CD4-positive, alpha-beta memory T cell (primary cell): Measurements from ENCODE around the gene UBR7. TPM values are rescaled to one million over a fixed set of nuclear protein-coding genes. Genes with fewer than 3 reads are reported as not detected.

Source experiments
- CTCF ChIA-PET: fragments of 350-600 bp; sonication (Branson Sonifier 250); formaldehyde crosslinking; loops from one replicate; lab custom pipeline; 2021; ENCODE audit warnings: inconsistent platforms; ENCODE audit not compliant: partially characterized antibody; lab: Charles Lee
- POLR2A ChIA-PET: fragments of 350-600 bp; sonication (Branson Sonifier 250); formaldehyde crosslinking; loops from one replicate; lab custom pipeline; 2021; ENCODE audit not compliant: partially characterized antibody; lab: Charles Lee
- DNase-seq, 5 donors: peaks; one replicate each; pipeline versions ENCODE4 v3.0.0 to v3.0.0-alpha.2; 2020 to 2022; ENCODE audit warnings: mixed read lengths in 1 of 5
- H3K27ac ChIP-seq: one replicate; pipeline ENCODE4 v1.7.0; 2013; ENCODE audit warnings: low read depth, low read length
- H3K27me3 ChIP-seq: 2 replicates; pipeline ENCODE4 v1.7.0; 2013; ENCODE audit warnings: mild to moderate bottlenecking, low read length, moderate library complexity; ENCODE audit not compliant: insufficient read depth
- H3K36me3 ChIP-seq: 2 replicates; pipeline ENCODE4 v1.7.0; 2013; ENCODE audit warnings: mild to moderate bottlenecking, low read length, moderate library complexity; ENCODE audit not compliant: insufficient read depth
- H3K4me1 ChIP-seq: 2 replicates; pipeline ENCODE4 v1.7.0; 2013; ENCODE audit warnings: mild to moderate bottlenecking, low read length, moderate library complexity; ENCODE audit not compliant: insufficient read depth
- H3K4me3 ChIP-seq, 2 donors: one replicate each; pipeline ENCODE4 v1.7.0; 2013; ENCODE audit warnings: low read length in 2 of 2, mild to moderate bottlenecking in 1 of 2
- H3K9me3 ChIP-seq, 2 donors: one replicate each; pipeline ENCODE4 v1.7.0; 2013; ENCODE audit warnings: low read length in 2 of 2, control low read depth in 1 of 2; ENCODE audit not compliant: control insufficient read depth in 1 of 2
- H3K27ac Mint-ChIP-seq, 7 donors: one replicate each; pipeline ENCODE4 v1.8.0; 2020 to 2021; ENCODE audit warnings: mixed read lengths in 7 of 7, mild to moderate bottlenecking in 6 of 7, inconsistent platforms in 3 of 7, moderate library complexity in 3 of 7
- H3K27me3 Mint-ChIP-seq, 2 donors: one replicate each; pipeline ENCODE4 v1.8.0; 2020 to 2021; ENCODE audit warnings: mixed read lengths in 2 of 2
- H3K36me3 Mint-ChIP-seq, 2 donors: one replicate each; pipeline ENCODE4 v1.8.0; 2020 to 2021; ENCODE audit warnings: mixed read lengths in 2 of 2, inconsistent platforms in 1 of 2, mild to moderate bottlenecking in 1 of 2
- H3K4me1 Mint-ChIP-seq, 4 donors: one replicate each; pipeline ENCODE4 v1.8.0; 2020 to 2021; ENCODE audit warnings: mixed read lengths in 4 of 4, mild to moderate bottlenecking in 1 of 4
- H3K4me3 Mint-ChIP-seq, 8 donors: one replicate each; pipeline ENCODE4 v1.8.0; 2020 to 2021; ENCODE audit warnings: mixed read lengths in 8 of 8, mild to moderate bottlenecking in 7 of 8, moderate library complexity in 6 of 8, inconsistent platforms in 3 of 8
- H3K9me3 Mint-ChIP-seq, 8 donors: one replicate each; pipeline ENCODE4 v1.8.0; 2020 to 2021; ENCODE audit warnings: mixed read lengths in 8 of 8, mild to moderate bottlenecking in 5 of 8, inconsistent platforms in 3 of 8, moderate library complexity in 1 of 8
- intact Hi-C: fragments of 100-400 bp; cut with micrococcal nuclease; formaldehyde crosslinking; loops from one replicate; pipeline ENCODE4 v1.15.1; 2023
- polyA plus RNA-seq, 2 donors: library from polyadenylated mRNA; unstranded; fragments of 300-500 nt; fragmentation: Illumina TruSeq; gene quantifications; one replicate each; pipeline ENCODE4 v1.2.3, GENCODE V29; 2021
- total RNA-seq, 2 experiments: library from RNA; stranded (reverse); gene quantifications; one replicate each; pipeline ENCODE4 v1.2.3, GENCODE V29; 2021

Gene UBR7
- total and polyA plus RNA-seq, 4 experiments from 2014 or later: 17.5 to 47.8 (median 23.1) TPM

DNA sequence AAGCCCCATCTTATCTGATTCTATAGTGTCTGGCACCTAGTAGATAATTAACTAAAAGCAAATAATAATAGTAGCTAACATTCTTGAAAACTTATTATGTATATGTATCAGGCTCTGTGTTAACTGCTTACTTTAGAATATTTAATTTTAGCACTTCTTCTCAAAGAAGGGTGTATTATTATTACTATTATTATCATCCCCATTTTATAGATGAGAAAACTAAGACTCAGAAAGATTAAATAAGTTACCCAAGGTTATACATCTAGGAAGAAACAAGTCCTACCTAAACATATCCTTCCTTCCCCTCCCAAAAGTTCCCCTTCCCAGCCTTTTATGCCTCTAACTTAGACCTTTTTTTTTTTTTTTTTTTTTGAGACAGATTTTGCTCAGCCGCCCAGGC lies 61.4 kb downstream of the UBR7 start:
- no peak overlapping the region for H3K27ac ChIP-seq
- no peaks in the 10 kb centered on the region for H3K9me3 ChIP-seq
- no peak for DNase-seq
- intact Hi-C loops: no loop called here
- Mint-ChIP-seq H3K27ac (no peak overlapping the region), H3K4me1 (peaks cover 10 to 31% (median 19%) of the 10 kb centered on the region in 4 donors), H3K4me3 (no peak overlapping the region), H3K9me3 (peaks cover 0 to 1% (median 0%) of the 10 kb centered on the region in 8 donors), H3K27me3 (no peaks in the 10 kb centered on the region), H3K36me3 (peaks cover 9 to 33% of the 10 kb centered on the region in 2 donors)
- no peaks in the 10 kb centered on the region for H3K4me1 ChIP-seq
- peaks cover 9% of the 10 kb centered on the region for H3K36me3 ChIP-seq
- ChIA-PET POLR2A (no interaction called here), CTCF (interaction anchor here (1.8 kb wide), 1 partner anchor 8 kb away, joined by 5 read pairs; no protein-coding TSS in a partner anchor)
- no peak overlapping the region for H3K4me3 ChIP-seq
- no peaks in the 10 kb centered on the region for H3K27me3 ChIP-seq

DNA sequence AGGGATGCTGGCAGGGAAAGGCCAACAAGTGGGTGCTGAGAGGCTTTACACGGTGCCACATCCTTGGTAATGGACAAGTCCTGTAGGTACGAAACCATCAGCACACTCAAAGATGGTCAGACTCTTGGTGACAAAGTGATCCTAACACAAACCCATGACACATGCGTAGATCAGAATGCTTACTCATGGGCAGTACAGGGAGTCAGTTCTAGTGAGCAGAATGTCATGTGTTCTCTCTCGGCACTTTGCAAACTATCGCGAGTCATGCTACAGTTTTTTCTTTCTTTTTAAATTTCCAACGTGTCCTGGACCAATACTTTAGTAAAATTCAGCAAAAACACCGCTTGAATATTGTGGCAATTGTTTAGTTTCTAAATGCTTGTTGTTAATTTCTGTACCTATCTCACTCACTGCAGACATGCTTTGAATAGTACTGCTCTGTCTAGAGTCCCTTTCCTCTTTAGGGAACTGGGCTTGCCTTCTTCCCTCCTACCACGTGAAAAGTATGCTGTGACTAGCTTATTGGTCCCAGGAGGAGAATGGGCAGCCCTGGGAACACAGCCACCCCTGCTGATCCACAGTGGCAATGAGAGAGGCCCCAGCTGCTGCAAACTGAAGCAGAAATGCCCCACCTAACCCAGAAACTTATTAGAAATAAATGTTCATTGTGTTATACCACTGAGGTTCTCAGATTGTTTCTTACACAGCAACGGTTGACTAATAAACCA lies 62.4 kb downstream of the UBR7 start:
- ChIA-PET CTCF (no interaction called here), POLR2A (no interaction called here)
- H3K27me3 ChIP-seq: no peaks in the 10 kb centered on the region
- Mint-ChIP-seq H3K9me3 (peaks cover 0 to 1% (median 0%) of the 10 kb centered on the region in 8 donors), H3K27ac (no peak overlapping the region), H3K4me3 (no peak overlapping the region), H3K36me3 (peaks cover 7 to 30% of the 10 kb centered on the region in 2 donors), H3K4me1 (peaks cover 10 to 26% (median 17%) of the 10 kb centered on the region in 4 donors), H3K27me3 (no peaks in the 10 kb centered on the region)
- no peaks in the 10 kb centered on the region for H3K9me3 ChIP-seq
- no peak for DNase-seq
- H3K36me3 ChIP-seq: peaks cover 5% of the 10 kb centered on the region
- no peaks in the 10 kb centered on the region for H3K4me1 ChIP-seq
- H3K4me3 ChIP-seq: no peak overlapping the region
- intact Hi-C loops: no loop called here
- H3K27ac ChIP-seq: no peak overlapping the region

DNA sequence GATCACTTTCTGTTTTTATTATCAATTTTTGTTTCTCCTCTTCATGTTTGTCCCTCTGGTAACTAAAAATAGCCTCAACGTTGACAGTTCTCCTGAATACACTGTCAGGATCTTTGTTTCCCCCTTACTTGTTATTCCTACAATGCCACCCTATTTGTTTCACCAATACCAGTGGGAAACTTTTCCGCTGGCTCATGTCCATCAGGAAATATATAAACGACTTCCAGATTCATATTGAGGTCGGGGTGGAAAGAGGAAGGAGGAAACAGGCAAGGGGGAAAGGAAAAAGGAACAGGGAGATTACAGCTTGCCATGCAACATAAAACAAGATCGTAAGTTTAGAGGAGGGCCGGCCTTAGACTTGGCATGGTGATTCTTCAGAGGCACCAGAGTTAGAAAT lies 64.1 kb downstream of the UBR7 start:
- H3K36me3 ChIP-seq: peaks cover 5% of the 10 kb centered on the region
- H3K27ac ChIP-seq: no peak overlapping the region
- Mint-ChIP-seq H3K27ac (no peak overlapping the region), H3K4me1 (peaks cover 8 to 22% (median 15%) of the 10 kb centered on the region in 4 donors), H3K9me3 (peaks cover 0 to under 1% (median 0%) of the 10 kb centered on the region in 8 donors), H3K27me3 (no peaks in the 10 kb centered on the region), H3K36me3 (peaks cover 6 to 25% of the 10 kb centered on the region in 2 donors), H3K4me3 (peak overlapping the region in 1 of 8 donors; percentile 16)
- H3K4me3 ChIP-seq: no peak overlapping the region
- no peaks in the 10 kb centered on the region for H3K4me1 ChIP-seq
- POLR2A ChIA-PET: no interaction called here
- CTCF ChIA-PET: no interaction called here
- no peak for DNase-seq
- H3K27me3 ChIP-seq: no peaks in the 10 kb centered on the region
- H3K9me3 ChIP-seq: no peaks in the 10 kb centered on the region
- intact Hi-C loops: no loop called here

GRCh38 chr14:93274055-93274806 lies 67.2 kb downstream of the UBR7 start:
- POLR2A ChIA-PET: no interaction called here
- peaks cover 5% of the 10 kb centered on the region for H3K36me3 ChIP-seq
- intact Hi-C loops: no loop called here
- no peaks in the 10 kb centered on the region for H3K27me3 Mint-ChIP-seq
- peaks cover 0 to 16% (median 10%) of the 10 kb centered on the region in 4 donors for H3K4me1 Mint-ChIP-seq
- H3K27ac Mint-ChIP-seq: no peak overlapping the region
- no peaks in the 10 kb centered on the region for H3K4me1 ChIP-seq
- H3K36me3 Mint-ChIP-seq: peaks cover 13 to 20% of the 10 kb centered on the region in 2 donors
- H3K27me3 ChIP-seq: no peaks in the 10 kb centered on the region
- no peaks in the 10 kb centered on the region for H3K9me3 ChIP-seq
- H3K27ac ChIP-seq: no peak overlapping the region
- no peak overlapping the region for H3K4me3 Mint-ChIP-seq
- no peaks in the 10 kb centered on the region for H3K9me3 Mint-ChIP-seq
- CTCF ChIA-PET: no interaction called here
- no peak overlapping the region for H3K4me3 ChIP-seq
- no peak for DNase-seq

GRCh38 chr14:93276031-93276716 lies 69.1 kb downstream of the UBR7 start:
- ChIA-PET POLR2A (no interaction called here), CTCF (interaction anchor here (1.1 to 1.7 kb wide), 3 partner anchors 8 to 15 kb away, joined by 3 to 5 read pairs (median 4); no protein-coding TSS in a partner anchor)
- Mint-ChIP-seq H3K36me3 (peaks cover 13 to 19% of the 10 kb centered on the region in 2 donors), H3K27ac (no peak overlapping the region), H3K9me3 (no peaks in the 10 kb centered on the region), H3K27me3 (no peaks in the 10 kb centered on the region), H3K4me1 (peaks cover 6 to 13% (median 10%) of the 10 kb centered on the region in 4 donors), H3K4me3 (no peak overlapping the region)
- Histone ChIP-seq H3K36me3 (peaks cover 5% of the 10 kb centered on the region), H3K9me3 (no peaks in the 10 kb centered on the region), H3K27me3 (no peaks in the 10 kb centered on the region), H3K27ac (no peak overlapping the region), H3K4me3 (no peak overlapping the region), H3K4me1 (no peaks in the 10 kb centered on the region)
- no peak for DNase-seq
- intact Hi-C loops: no loop called here

Other genes starting within 250 kb of the UBR7 start
- gene ITPK1, start 91.3 kb upstream of the UBR7 start, total RNA-seq: 10 to 100 TPM; 26.8 to 30.0 TPM
- gene ITPK1, start 91.3 kb upstream of the UBR7 start, polyA plus RNA-seq: 10 to 100 TPM; 12.5 to 26.9 TPM
- gene MOAP1, start 22.4 kb upstream of the UBR7 start, total RNA-seq: 10 to 100 TPM; 39.0 to 39.9 TPM
- gene MOAP1, start 22.4 kb upstream of the UBR7 start, polyA plus RNA-seq: 100 to 1,000 TPM in 1 of 2 donors, 10 to 100 TPM in 1; 59.4 to 108 TPM
- gene LYSET, start 21.9 kb upstream of the UBR7 start, total RNA-seq: 10 to 100 TPM; 20.2 to 24.0 TPM
- 10 to 100 TPM; 37.3 to 44.5 TPM for gene LYSET, start 21.9 kb upstream of the UBR7 start, polyA plus RNA-seq
- gene GON7, start 191 bp upstream of the UBR7 start, total RNA-seq: 10 to 100 TPM; 11.6 to 12.7 TPM
- 10 to 100 TPM; 23.0 to 28.8 TPM for gene GON7, start 191 bp upstream of the UBR7 start, polyA plus RNA-seq
- gene BTBD7, start 125.8 kb downstream of the UBR7 start, total RNA-seq: 10 to 100 TPM; 30.3 to 38.3 TPM
- 1 to 10 TPM; 6.9 to 8.7 TPM for gene BTBD7, start 125.8 kb downstream of the UBR7 start, polyA plus RNA-seq
- not detected for gene COX8C, start 139.9 kb downstream of the UBR7 start, total RNA-seq
- not detected for gene COX8C, start 139.9 kb downstream of the UBR7 start, polyA plus RNA-seq
- under 1 TPM; 0.03 to 0.06 TPM for gene UNC79, start 223.7 kb downstream of the UBR7 start, total RNA-seq
- not detected for gene UNC79, start 223.7 kb downstream of the UBR7 start, polyA plus RNA-seq